SH-SY5Y (cell line): ENCODE data around the gene UBL5.

Experiments used
- GATA2 ChIP-seq: IDR thresholded peaks from 2 replicates; pipeline ENCODE4 v1.6.1; 2011; ENCODE audit warnings: mild to moderate bottlenecking, low read depth, low read length
- GATA3 ChIP-seq: IDR thresholded peaks from 2 replicates; pipeline ENCODE4 v1.6.1; 2011; ENCODE audit warnings: low read depth, mild to moderate bottlenecking, low read length, moderate library complexity

DNA sequence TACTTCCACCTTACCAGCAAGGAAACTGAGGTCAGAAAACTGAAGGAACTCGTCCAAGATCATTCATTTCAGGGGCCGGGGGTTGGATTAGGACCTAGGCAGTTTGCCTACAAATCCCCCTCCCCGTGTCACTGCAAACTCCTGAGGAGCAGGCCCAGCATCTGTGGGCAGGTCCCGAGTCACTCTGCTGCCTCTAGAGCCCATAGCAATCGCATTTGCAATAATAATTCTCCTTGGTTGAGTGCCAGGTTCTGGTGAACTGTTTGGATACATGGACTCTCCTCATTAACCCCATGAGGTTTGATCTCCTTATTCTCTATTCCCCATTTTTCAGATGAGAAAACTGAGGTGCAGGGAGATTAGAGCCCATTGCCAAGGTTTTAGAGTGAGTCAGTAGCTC is 8.3 kb downstream of the UBL5 start:
- TF ChIP-seq GATA2, result no peak
- TF ChIP-seq GATA3, result no peak
